Measurements from ENCODE around the gene CLPSL1.
A peak's percentile ranks its signal among the peaks of the same experiment; 100 is the strongest.

Gene CLPSL1

DNA sequence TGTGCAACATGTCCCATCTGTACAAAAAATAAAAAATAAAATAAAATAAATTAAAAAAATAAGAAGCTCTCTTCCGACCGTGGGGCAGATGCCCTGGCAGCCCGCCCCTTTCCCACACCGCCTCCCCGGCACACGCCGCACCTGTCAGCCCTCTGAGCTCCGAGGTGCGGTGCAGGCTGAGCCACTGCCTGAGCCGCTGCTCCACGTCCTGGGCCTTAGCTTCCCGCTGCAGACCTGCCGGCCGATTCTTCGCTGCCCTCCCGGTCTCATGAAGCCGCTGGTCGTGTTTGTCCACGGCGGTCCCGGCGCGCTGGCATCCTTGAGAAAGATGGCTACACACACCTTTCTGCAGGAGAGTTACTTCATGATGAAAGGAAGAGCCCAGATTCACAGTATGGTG lies 15.1 kb upstream of the CLPSL1 start:
- no peak for DNase-seq (ENCODE audit: low read depth)
- no peaks in the 10 kb centered on the region for H3K4me1 ChIP-seq (ENCODE audit: control insufficient read depth, insufficient read depth, low read length)
- H3K9ac ChIP-seq (ENCODE audit: low read length) = no peak overlapping the region
- H3K36me3 ChIP-seq (ENCODE audit: control insufficient read depth, insufficient read depth, low read length, severe bottlenecking) = no peaks in the 10 kb centered on the region
- no peak overlapping the region for H3K4me3 ChIP-seq (ENCODE audit: low read length)
- peaks cover 49% of the 10 kb centered on the region for H3K27me3 ChIP-seq (replicated peaks; ENCODE audit: control insufficient read depth, insufficient read depth, low read length)
- no peaks in the 10 kb centered on the region for H3K9me3 ChIP-seq (ENCODE audit: control insufficient read depth, low read length)

DNA sequence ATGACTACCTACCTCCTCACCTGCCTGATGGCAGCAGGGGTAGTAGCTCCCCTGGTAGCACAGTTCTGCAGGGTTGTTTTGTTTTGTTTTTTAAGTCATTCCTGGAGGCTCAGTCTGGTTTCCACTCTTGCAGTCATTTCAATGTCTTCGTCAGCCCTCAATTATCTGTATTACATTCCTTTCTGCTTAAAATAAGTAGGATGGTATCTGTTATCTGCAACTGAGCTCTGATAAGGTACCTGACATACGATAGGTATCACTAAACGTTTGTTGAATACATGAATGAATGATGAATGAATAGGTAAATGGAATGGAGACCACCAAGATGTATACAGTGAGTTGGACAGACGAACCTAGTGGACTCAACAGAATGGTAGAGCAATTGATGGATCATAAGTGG lies 11.6 kb upstream of the CLPSL1 start:
- no peak for DNase-seq (ENCODE audit: low read depth)
- H3K27me3 ChIP-seq (replicated peaks; ENCODE audit: control insufficient read depth, insufficient read depth, low read length) = peaks cover 54% of the 10 kb centered on the region

DNA sequence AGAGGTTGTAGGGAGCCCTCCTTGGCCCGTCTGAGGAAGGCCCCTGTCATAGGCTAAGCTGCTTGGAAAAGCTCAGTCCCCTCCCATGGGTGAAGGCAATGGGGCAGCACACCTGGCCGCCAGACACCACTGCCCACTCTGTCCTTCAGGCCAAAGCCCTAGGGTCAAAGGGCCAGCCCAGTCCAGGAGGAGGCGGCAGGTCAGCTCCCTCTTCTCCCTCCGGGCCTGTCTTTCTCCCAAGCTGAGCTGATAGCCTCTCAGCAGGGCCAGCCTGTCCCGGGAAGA lies 9.5 kb upstream of the CLPSL1 start:
- DNase-seq (ENCODE audit: low read depth) = no peak

More for the DNA sequence above, 11.6 kb upstream of the CLPSL1 start:
- H3K9ac ChIP-seq (ENCODE audit: low read length) = no peak overlapping the region
- no peaks in the 10 kb centered on the region for H3K36me3 ChIP-seq (ENCODE audit: control insufficient read depth, insufficient read depth, low read length, severe bottlenecking)
- no peak overlapping the region for H3K4me3 ChIP-seq (ENCODE audit: low read length)
- no peaks in the 10 kb centered on the region for H3K4me1 ChIP-seq (ENCODE audit: control insufficient read depth, insufficient read depth, low read length)
- no peaks in the 10 kb centered on the region for H3K9me3 ChIP-seq (ENCODE audit: control insufficient read depth, low read length)

DNA sequence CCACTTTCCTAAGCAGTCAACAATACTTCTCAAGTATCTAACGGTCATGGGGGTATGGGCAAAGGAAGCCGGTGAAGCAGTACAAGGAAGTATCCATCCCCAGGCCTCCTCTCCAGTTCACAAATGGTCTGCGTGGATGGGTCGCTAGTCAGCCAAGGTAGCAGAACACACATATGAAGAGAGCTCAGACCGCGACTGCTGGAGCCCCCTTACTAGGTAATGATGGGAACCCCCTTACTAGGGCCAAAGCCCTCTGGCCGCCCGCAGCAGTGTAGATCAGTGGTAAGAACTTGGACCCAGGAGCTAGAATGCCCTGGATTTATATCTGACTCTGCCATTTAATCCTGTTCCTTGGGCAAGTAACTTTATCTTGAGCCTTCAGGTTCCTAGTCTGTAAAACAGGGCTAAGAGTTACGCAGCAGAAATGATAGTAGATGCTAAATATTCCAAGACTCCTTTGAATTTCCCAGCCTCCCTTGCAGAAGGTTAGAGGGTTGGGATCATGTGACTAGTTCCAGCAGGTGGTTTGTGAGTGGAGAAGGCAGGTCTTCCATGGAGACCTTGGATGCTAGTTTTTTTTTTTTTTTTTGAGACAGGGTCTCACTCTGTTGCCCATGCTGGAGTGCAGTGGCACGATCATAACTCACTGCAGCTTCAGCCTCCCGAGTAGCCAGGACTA lies 6.6 kb upstream of the CLPSL1 start:
- Histone ChIP-seq H3K9me3 (ENCODE audit: control insufficient read depth, low read length) (no peaks in the 10 kb centered on the region), H3K4me3 (ENCODE audit: low read length) (no peak overlapping the region), H3K36me3 (ENCODE audit: control insufficient read depth, insufficient read depth, low read length, severe bottlenecking) (no peaks in the 10 kb centered on the region), H3K4me1 (ENCODE audit: control insufficient read depth, insufficient read depth, low read length) (no peaks in the 10 kb centered on the region), H3K9ac (ENCODE audit: low read length) (no peak overlapping the region), H3K27me3 (replicated peaks; ENCODE audit: control insufficient read depth, insufficient read depth, low read length) (peaks cover 65% of the 10 kb centered on the region)
- no peak for DNase-seq (ENCODE audit: low read depth)

More for the DNA sequence above, 9.5 kb upstream of the CLPSL1 start:
- Histone ChIP-seq H3K9ac (ENCODE audit: low read length) (no peak overlapping the region), H3K4me3 (ENCODE audit: low read length) (no peak overlapping the region), H3K36me3 (ENCODE audit: control insufficient read depth, insufficient read depth, low read length, severe bottlenecking) (no peaks in the 10 kb centered on the region), H3K27me3 (replicated peaks; ENCODE audit: control insufficient read depth, insufficient read depth, low read length) (peaks cover 64% of the 10 kb centered on the region), H3K4me1 (ENCODE audit: control insufficient read depth, insufficient read depth, low read length) (no peaks in the 10 kb centered on the region), H3K9me3 (ENCODE audit: control insufficient read depth, low read length) (no peaks in the 10 kb centered on the region)

DNA sequence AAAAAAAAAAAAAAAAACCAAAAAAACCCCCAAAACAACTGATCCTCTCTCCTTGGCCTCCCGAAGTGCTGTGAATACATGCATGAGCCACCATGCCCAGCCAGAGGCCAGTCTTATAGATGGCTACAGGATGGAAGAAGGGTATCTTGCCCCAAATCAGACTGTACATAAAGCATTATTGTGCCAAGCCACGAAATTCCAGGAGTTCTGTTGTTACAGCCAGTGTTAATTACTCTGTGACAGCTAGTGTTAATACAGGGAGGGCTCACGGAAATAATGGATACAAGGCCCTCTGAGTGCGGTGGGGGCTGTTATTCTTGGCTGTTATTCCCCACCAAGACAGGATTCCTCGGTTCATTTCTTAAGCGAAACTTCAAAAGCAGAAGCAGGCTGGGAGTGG lies 5.8 kb upstream of the CLPSL1 start:
- H3K4me1 ChIP-seq (ENCODE audit: control insufficient read depth, insufficient read depth, low read length) = no peaks in the 10 kb centered on the region
- no peaks in the 10 kb centered on the region for H3K9me3 ChIP-seq (ENCODE audit: control insufficient read depth, low read length)
- no peak for DNase-seq (ENCODE audit: low read depth)
- no peak overlapping the region for H3K4me3 ChIP-seq (ENCODE audit: low read length)
- no peaks in the 10 kb centered on the region for H3K36me3 ChIP-seq (ENCODE audit: control insufficient read depth, insufficient read depth, low read length, severe bottlenecking)
- H3K9ac ChIP-seq (ENCODE audit: low read length) = no peak overlapping the region
- H3K27me3 ChIP-seq (replicated peaks; ENCODE audit: control insufficient read depth, insufficient read depth, low read length) = peaks cover 64% of the 10 kb centered on the region

DNA sequence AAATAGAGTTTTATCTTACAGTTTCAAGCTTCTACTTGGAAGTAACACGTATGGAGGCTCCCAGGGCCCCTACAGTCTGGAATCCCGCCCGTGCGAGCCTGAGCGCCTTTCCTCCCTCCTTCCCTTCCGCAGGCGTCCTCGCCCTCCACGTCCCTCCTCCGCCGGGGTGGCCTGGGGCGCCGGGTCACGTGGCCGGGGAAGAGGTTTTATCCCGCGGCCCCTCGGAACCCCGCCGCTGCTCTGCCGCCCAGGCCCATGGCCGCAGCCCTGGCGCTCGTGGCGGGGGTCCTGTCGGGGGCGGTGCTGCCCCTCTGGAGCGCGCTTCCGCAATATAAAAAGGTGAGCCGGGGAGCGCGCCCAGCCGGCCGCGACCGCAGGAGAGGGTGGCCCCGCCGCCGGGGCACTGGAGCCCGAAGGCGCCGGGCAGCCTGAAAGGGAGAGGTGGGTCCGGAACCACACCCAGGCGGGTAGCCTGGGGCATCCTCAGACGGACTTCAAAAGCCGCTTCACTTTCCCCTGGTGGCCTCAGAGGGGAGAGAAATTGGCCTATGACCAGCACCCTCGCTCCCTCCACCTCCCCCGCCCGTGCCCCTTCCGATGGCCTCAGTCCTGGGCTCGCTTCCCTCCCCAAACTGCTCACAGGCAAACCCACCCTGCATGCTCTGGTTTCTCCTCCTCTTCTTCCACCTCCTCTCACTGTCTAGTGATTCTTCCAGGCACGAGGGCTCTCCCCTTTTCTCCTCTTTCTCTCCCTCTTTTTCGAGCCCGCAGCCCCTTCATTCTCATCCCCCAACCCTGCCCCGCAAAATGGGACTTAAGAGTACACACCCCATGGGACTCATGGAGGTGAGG lies 4.2 kb upstream of the CLPSL1 start, which contains the start of gene CLPSL2:
TSS of gene CLPSL2 (plus strand) at position 235 of the 852 bp plus-strand sequence. CDS start at position 256, 21 bp downstream.
- Histone ChIP-seq H3K27me3 (replicated peaks; ENCODE audit: control insufficient read depth, insufficient read depth, low read length) (peaks cover 61% of the 10 kb centered on the region), H3K4me3 (ENCODE audit: low read length) (peak within 1 kb of the TSS; percentile 27), H3K9me3 (ENCODE audit: control insufficient read depth, low read length) (no peaks in the 10 kb centered on the region), H3K4me1 (ENCODE audit: control insufficient read depth, insufficient read depth, low read length) (no peaks in the 10 kb centered on the region), H3K9ac (ENCODE audit: low read length) (no peak within 1 kb of the TSS), H3K36me3 (ENCODE audit: control insufficient read depth, insufficient read depth, low read length, severe bottlenecking) (no peaks in the 10 kb centered on the region)
- DNase-seq (ENCODE audit: low read depth) = peak; percentile 28

DNA sequence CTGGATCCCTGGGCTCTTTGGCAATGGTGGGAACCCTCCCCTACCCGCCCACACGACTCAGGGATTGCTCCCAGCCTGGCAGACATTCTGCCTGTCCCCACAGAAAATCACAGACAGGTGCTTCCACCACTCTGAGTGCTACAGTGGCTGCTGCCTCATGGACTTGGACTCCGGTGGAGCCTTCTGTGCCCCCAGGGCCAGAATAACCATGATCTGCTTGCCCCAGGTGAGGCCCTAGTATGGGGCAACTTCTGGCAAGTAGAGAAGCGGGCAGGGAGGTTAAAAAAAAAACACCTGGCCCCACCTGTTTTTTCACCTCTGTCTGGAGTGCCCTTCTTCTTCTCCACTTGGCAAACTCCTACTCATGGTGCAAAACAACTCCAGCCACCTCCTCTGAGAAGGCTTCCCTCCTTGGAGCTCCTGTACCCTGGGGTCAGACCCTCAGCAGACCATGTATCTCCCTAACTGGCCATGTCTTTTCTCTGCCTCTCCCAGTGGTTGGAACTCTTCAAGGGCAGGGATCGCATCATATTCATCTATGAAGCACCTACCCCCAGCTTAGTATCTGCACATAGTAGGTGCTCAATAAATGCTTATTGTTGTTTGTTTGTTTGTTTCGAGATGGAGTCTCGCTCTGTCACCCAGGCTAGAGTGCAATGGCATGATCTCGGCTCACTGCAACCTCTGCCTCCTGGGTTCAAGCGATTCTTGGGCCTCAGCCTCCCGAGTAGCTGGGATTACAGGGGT lies 3.3 kb upstream of the CLPSL1 start:
- H3K4me1 ChIP-seq (ENCODE audit: control insufficient read depth, insufficient read depth, low read length) = no peaks in the 10 kb centered on the region
- no peak overlapping the region for H3K9ac ChIP-seq (ENCODE audit: low read length)
- H3K36me3 ChIP-seq (ENCODE audit: control insufficient read depth, insufficient read depth, low read length, severe bottlenecking) = no peaks in the 10 kb centered on the region
- DNase-seq (ENCODE audit: low read depth) = no peak
- no peaks in the 10 kb centered on the region for H3K9me3 ChIP-seq (ENCODE audit: control insufficient read depth, low read length)
- no peak overlapping the region for H3K4me3 ChIP-seq (ENCODE audit: low read length)
- H3K27me3 ChIP-seq (replicated peaks; ENCODE audit: control insufficient read depth, insufficient read depth, low read length) = peaks cover 54% of the 10 kb centered on the region

DNA sequence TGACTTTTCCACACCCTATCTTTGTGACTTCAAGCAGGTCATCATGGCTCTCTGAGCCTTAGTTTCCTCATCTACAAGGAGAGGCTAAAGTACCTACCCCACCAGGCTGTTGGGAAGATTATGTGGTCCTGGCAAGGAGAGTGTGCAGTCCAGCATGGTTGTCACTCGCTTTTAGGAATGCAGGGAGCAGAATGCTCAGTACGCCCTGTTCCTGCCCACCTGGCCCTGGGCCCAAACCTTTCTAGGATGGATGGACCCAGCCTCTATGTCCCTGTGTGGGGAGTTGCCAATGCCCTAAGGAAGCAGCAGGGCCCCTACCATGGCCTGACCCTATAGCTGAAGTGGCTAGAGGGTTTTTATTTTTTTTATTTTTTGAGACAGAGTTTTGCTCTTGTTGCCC lies 2.4 kb upstream of the CLPSL1 start:
- Histone ChIP-seq H3K4me1 (ENCODE audit: control insufficient read depth, insufficient read depth, low read length) (no peaks in the 10 kb centered on the region), H3K9ac (ENCODE audit: low read length) (no peak overlapping the region), H3K4me3 (ENCODE audit: low read length) (no peak overlapping the region), H3K36me3 (ENCODE audit: control insufficient read depth, insufficient read depth, low read length, severe bottlenecking) (no peaks in the 10 kb centered on the region), H3K27me3 (replicated peaks; ENCODE audit: control insufficient read depth, insufficient read depth, low read length) (peaks cover 52% of the 10 kb centered on the region), H3K9me3 (ENCODE audit: control insufficient read depth, low read length) (no peaks in the 10 kb centered on the region)
- no peak for DNase-seq (ENCODE audit: low read depth)

DNA sequence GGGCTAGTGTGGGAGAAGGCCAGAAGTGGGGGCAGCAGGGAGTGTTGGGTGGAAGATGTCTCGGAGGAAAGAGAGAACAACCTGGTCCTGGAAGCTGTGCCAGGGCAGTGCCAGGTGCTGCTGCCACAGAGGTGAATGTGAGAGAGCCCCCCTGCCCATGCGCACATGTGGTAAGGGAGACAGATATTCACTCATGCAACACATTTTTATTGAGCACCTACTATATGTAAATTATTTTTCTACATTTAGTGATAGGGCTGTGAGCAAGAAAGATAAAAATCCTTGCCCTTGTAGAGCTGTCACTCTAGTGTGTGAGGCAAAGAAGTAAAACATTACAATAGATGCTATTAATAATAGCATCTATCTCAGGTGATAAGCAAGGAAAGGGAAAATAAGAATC lies 471 bp downstream of the CLPSL1 start:
- no peak for DNase-seq (ENCODE audit: low read depth)
- Histone ChIP-seq H3K36me3 (ENCODE audit: control insufficient read depth, insufficient read depth, low read length, severe bottlenecking) (no peaks in the 10 kb centered on the region), H3K4me3 (ENCODE audit: low read length) (no peak overlapping the region), H3K4me1 (ENCODE audit: control insufficient read depth, insufficient read depth, low read length) (no peaks in the 10 kb centered on the region), H3K9me3 (ENCODE audit: control insufficient read depth, low read length) (no peaks in the 10 kb centered on the region), H3K27me3 (replicated peaks; ENCODE audit: control insufficient read depth, insufficient read depth, low read length) (peaks cover 39% of the 10 kb centered on the region), H3K9ac (ENCODE audit: low read length) (no peak overlapping the region)

DNA sequence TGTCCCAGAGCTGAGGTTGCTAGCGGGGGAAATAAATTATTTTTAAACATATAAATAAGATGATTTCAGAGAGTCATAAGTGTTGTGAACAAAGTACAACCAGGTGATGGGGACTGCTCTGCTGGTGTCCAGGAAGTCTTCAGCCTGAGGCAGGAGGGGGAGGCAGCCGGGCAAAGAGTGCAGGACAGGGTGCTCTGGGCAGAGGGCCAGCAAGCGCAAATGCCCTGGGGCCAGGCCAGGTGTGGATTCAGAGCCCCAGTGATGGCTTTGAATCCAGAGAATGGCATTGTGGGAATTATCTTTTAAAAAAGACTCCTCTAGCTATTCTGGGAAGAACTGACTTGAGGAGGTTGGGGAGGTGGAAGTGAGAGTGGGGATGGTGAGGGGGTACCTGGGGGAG lies 1.6 kb downstream of the CLPSL1 start:
- Histone ChIP-seq H3K4me3 (ENCODE audit: low read length) (no peak overlapping the region), H3K9me3 (ENCODE audit: control insufficient read depth, low read length) (no peaks in the 10 kb centered on the region), H3K27me3 (replicated peaks; ENCODE audit: control insufficient read depth, insufficient read depth, low read length) (peaks cover 45% of the 10 kb centered on the region), H3K4me1 (ENCODE audit: control insufficient read depth, insufficient read depth, low read length) (no peaks in the 10 kb centered on the region), H3K9ac (ENCODE audit: low read length) (no peak overlapping the region), H3K36me3 (ENCODE audit: control insufficient read depth, insufficient read depth, low read length, severe bottlenecking) (no peaks in the 10 kb centered on the region)
- DNase-seq (ENCODE audit: low read depth) = no peak

DNA sequence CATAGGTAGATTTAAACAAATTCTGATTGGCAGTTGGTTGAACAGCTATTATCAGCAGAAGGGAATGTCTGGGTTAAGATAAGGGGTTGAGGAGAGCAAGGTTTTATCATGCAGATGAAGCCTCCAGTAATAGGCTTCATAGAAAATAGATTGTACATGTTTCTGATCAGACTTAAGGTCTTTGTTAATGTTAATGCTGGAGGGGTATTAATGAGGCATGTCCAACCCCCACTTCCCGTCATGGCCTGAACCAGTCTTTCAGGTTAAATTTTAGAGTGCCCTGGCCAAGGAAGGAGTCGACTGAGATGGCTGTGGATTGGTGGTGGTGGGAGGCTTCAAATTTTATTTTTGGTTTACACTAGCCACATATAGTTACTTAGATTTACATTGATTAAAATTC lies 3.4 kb downstream of the CLPSL1 start:
- H3K27me3 ChIP-seq (replicated peaks; ENCODE audit: control insufficient read depth, insufficient read depth, low read length) = peaks cover 51% of the 10 kb centered on the region
- no peaks in the 10 kb centered on the region for H3K36me3 ChIP-seq (ENCODE audit: control insufficient read depth, insufficient read depth, low read length, severe bottlenecking)
- DNase-seq (ENCODE audit: low read depth) = no peak
- no peak overlapping the region for H3K9ac ChIP-seq (ENCODE audit: low read length)
- no peaks in the 10 kb centered on the region for H3K9me3 ChIP-seq (ENCODE audit: control insufficient read depth, low read length)
- no peaks in the 10 kb centered on the region for H3K4me1 ChIP-seq (ENCODE audit: control insufficient read depth, insufficient read depth, low read length)
- no peak overlapping the region for H3K4me3 ChIP-seq (ENCODE audit: low read length)
